Hindlimb muscle (tissue), 1 donor: Measurements from ENCODE around the gene FIBP. TPM values are rescaled to one million over a fixed set of nuclear protein-coding genes. Genes with fewer than 3 reads are reported as not detected.
"Not testable (repeated sequence)": the region's sequence is repeated elsewhere in the genome, so short reads cannot be mapped to it uniquely, and the experiment has no call there.

Source experiments
- DNase-seq: peaks from one replicate; pipeline ENCODE4 v3.0.0-alpha.2; 2013
- polyA plus RNA-seq: library from polyadenylated mRNA; unstranded; fragments of 120-200 nt; gene quantifications from one replicate; pipeline ENCODE4 v1.2.1, GENCODE V29; 2013; ENCODE audit not compliant: insufficient read length

The FIBP gene
- polyA plus RNA-seq, 1 donor = 59.8 TPM

GRCh38 chr11:65912845-65913244 is 24.6 kb upstream of the FIBP start:
- DNase-seq = no peak

- DNase-seq = peak; percentile 49
These were observed 23.7 kb upstream of the FIBP start for GRCh38 chr11:65911682-65912568.

DNA sequence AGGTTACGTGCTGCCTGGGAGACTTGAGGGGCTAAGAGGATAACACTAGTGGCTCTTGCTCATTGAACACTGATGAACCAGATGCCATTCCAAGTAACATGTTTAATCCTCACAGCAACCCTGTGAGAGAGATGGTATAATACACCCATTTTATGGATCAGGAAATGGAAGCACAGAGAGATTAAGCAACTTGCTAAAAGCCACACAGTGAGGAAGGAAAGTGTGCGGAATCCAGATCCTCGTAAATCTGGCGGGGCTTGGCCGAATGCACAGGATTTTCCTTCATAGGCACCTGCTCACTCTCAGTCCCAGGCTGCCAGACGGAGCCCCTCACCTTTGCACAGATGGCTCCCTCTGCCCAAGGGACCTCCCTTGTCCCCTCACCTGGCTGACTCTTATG is 19.6 kb upstream of the FIBP start:
- DNase-seq = no peak

- no peak for DNase-seq
These were observed 18.3 kb upstream of the FIBP start for GRCh38 chr11:65906602-65907001.

DNA sequence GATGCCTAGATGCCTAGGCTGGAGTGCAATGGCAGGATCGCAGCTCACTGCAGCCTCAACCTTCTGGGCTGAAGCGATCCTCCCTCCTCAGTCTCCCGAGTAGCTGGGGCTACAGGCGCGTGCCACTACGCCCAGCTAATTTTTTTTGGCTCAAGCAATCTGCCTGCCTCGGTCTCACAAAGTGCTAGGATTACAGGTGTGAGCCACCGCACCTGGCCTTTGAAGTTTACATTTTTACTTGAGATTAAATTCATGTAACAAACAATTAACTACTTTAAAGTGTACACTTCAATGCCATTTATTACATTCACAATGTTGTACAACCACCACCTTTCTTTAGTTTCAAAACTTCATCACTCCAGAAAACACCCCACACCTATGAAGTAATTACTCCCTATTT is 15.4 kb upstream of the FIBP start:
- no peak for DNase-seq

DNA sequence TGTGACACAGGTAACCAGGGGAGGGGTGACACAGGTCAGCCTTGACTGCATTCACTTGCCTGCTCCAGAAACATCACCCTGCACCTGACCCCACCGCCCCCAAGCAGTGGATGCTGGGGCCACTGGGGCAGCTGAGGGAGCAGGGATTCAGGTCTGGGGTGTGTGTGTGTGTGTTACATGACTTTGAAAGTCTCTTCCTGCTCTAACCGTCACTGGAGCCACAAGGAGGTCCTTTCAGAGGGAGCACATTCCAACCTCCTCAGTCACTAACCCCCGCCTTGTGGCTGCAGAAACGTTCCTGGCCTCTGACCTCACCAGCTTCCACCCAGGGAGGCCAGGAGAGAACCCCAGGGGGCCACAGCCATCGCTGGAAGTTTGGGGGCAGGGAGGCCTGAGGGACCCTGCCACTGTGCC is 14.8 kb upstream of the FIBP start:
- no peak for DNase-seq

DNA sequence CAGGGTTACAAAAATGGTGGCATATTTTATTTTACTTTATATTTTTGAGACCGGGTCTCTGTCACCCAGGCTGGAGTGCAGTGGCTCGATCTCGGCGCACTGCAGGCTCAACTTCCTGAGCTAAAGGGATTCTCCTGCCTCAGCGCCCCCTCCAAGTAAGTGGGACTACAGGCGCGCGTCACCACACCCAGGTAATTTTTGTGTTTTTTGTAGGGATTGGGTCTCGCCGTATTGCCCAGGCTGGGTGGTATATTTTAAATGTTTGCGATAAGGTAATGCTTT is 12.6 kb upstream of the FIBP start:
- no peak for DNase-seq

DNA sequence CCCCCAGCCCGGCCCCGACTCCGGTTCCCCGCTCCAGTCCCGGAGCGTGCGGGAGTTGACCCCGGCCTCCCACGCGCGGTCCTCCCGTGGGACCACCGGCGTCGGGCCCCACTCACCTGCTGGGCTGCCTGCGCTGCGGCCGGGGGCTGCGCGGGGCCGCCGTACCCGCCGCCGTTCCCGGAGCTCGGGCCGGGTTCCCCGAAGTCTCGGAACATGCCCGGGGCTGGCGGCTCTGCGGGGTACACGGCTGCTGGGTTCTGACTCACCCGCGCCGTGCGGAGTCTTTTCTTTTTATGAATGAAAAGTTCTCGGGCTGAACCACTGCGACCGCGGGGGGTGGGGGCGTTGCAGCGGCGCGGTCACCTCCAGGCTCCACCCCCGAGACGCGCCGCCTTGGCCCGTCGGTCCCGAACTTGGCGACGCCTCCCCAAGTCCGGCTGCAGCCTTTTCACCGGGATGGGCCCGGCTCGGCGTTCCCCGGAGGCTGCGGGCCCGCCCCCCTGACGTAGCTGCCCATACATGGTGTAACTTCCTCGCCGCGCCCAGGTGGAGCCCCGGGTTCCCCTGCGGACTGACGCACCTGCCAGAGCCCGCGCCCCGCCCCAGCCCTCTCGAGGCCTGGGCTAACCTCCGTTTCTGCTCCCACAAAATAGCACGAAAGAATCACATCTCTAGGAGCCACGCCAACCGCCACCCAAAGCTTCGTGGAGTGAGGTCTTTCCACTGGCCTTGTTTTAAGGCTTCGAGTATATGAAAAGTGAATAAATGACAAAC is 12.0 kb upstream of the FIBP start, which contains the start of gene FOSL1:
TSS of gene FOSL1 (minus strand) at position 264 of the 774 bp plus-strand sequence. CDS start at position 215, 49 bp downstream.
- DNase-seq = peak; percentile 55

DNA sequence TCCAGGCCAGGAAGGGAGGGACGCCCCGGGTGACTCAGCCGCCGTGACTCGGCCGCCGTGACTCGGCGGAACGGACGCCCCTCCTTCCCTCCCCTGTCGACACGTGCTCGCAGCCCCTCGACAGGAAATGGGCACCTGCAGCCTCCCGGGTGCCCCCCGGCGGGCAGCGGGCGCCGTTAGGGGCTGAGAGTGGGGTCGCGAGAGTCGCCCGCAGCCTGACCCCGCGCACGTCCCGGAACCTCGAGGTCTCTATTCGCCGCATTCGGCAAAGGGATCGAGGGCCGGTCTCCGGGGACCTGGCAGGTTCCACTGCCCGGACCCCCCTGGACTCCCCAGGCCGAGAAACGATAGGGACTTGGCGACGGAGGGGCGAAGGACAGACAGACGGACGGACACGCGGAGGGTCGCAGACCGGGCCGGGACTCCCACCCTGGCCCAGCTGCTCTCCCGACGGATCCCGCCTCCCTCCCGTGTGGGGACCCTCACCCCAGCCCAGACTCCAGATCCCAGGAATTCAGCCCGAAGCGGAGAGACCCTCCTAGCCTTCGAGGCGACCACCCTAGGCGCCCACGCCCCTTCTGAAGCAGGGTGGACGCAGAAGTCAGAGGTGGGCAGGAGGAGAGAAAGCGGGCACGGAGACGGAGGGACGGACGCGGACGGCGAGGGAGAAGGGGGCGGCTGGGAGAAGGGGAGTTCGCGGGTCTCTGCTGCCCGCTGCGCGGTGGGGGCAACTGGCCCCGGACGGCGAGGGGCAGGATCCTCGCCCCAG is 11.3 kb upstream of the FIBP start:
- no peak for DNase-seq

DNA sequence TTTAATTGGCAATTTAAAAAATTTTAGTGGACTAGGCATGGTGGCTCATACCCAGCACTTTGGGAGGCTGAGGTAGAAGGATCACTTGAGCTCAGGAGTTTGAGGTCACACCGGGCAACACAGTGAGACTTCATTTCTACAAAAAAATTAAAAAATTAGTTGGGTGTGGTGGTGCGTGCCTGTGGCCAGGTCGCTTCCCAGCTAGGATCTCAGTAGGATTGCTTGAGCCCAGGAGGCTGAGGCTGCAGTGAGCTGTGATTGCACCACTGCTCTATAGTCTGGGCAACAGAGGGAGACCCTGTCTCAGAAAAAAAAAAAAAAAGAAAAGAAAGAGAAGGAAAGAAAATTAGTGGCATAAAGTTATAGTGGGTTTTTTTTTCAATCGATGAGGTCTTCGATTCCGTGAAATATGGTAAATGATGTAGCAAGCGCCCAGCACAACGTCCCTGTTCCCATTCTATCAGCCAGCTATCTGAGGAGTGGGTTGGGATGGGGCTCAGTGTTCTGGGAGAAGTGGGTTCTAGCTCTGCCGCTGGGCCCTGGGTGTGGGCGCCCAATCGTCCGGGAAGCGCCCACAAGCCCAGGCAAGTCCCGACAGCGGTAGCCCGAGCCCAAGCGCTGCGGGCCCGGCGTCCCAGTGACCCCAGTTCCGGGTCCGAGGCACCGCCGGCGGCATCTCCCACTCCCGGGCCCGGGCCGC is 10.5 kb upstream of the FIBP start:
- no peak for DNase-seq

DNA sequence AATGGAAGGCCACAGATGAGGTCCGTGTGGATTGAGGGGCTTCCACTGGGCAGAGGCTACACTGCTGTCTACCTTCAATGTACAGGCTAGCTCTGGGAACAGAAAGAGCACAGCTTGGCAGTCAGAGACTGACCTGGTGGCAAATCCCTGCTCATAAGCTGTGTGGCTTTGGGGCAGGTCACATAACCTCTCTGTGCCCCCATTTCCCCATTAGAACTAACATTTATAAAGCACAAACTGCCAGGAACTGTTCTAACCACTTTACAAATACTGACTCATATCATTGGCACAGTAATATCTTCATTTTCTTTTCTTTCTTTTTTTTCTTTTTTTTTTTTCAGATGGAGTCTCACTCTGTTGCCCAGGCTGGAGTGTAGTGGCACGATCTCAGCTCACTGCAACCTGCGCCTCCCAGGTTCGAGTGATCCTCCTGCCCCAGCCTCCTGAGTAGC is 8.8 kb upstream of the FIBP start:
- DNase-seq = no peak

- DNase-seq = no peak
These were observed 8.0 kb upstream of the FIBP start for GRCh38 chr11:65896034-65896999.

GRCh38 chr11:65895482-65895981 is 7.3 kb upstream of the FIBP start:
- no peak for DNase-seq

- no peak for DNase-seq
These were observed 5.8 kb upstream of the FIBP start for GRCh38 chr11:65894034-65894591.

DNA sequence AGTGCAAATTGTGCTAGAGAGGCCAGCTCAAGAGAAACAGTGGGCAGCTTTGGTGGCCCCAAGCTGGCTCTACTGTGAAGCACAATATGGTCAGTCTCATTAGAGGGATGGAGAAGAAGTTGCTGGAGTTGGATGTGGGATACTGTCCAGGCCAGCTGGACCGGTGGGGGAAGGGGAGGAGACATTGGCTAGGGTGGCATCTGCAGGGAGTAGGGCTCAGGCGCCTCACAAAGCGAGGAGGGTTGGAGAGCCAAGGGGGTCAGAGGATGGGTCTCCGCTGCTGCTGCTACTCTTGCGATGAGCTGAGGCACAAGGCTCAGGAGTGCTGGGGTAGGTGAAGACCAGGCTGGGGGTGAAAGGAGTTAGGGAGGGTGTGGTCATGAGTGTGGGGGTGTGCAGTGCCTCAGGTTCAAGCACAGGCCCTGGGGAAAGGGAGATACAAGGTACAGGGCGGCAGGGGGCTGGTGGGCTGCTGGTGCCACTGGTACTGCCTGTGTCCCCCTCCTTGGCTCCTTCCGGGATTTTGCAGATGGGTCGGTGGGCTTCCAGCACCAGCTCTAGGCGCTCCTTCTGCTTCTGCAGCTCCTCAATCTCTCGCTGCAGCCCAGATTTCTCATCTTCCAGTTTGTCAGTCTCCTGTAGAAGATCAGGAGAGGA is 4.5 kb upstream of the FIBP start:
- DNase-seq = no peak

GRCh38 chr11:65892137-65892540 is 3.9 kb upstream of the FIBP start:
- DNase-seq = not testable (repeated sequence)

GRCh38 chr11:65891219-65892136 is 3.2 kb upstream of the FIBP start:
- no peak for DNase-seq

GRCh38 chr11:65890324-65891218 is 2.3 kb upstream of the FIBP start, which contains the start of gene CCDC85B:
Gene CCDC85B, plus strand, starts transcription at chr11:65890673. Its CDS starts 111 bp downstream, at chr11:65890784.
- peak; percentile 98 for DNase-seq
